ENCODE measurements around the gene NOS1AP. TPM values are rescaled to one million over a fixed set of nuclear protein-coding genes. Genes with fewer than 3 reads are reported as not detected.

The NOS1AP gene
- total and polyA plus RNA-seq, 9 of the 15 experiments (the other 6 are each of a cell fraction or from before 2014, with no cell fraction given) = 0.07 to 1.5 (median 0.22) TPM

GRCh38 chr1:162281426-162281825, 211.9 kb downstream of the NOS1AP start:
- Histone ChIP-seq H3K4me2 (ENCODE audit: insufficient read depth, low read length) (no peak overlapping the region), H3K9ac (ENCODE audit: insufficient read depth in 1 of 2, low read depth in 2 of 2, low read length in 2 of 2) (no peak overlapping the region), H3K9me1 (ENCODE audit: control insufficient read depth, insufficient read depth, low read length) (no peaks in the 10 kb centered on the region), H3K9me3 (replicated peaks; ENCODE audit: control insufficient read depth, insufficient read depth, low read depth, low read length) (no peaks in the 10 kb centered on the region), H3K27me3 (ENCODE audit: control insufficient read depth in 2 of 2, insufficient read depth in 2 of 2, low read length in 2 of 2) (peaks cover 2 to 11% of the 10 kb centered on the region in 2 experiments; a peak in 1 of 5 replicates), H3K4me3 (no peak overlapping the region), H3K36me3 (ENCODE audit: control insufficient read depth, insufficient read depth, low read length) (no peaks in the 10 kb centered on the region), H3K27ac (ENCODE audit: extremely low read depth, low read depth, low read length) (no peak overlapping the region), H4K20me1 (replicated peaks; ENCODE audit: control insufficient read depth, insufficient read depth, low read length) (no peaks in the 10 kb centered on the region), H2AFZ (ENCODE audit: low read depth, low read length) (no peak overlapping the region), H3K4me1 (replicated peaks in 1 of 2; ENCODE audit: control insufficient read depth in 2 of 2, insufficient read depth in 2 of 2, low read length in 2 of 2) (peaks cover 3 to 18% of the 10 kb centered on the region in 2 experiments; a peak in 4 of 5 replicates), H3K79me2 (ENCODE audit: control insufficient read depth, insufficient read depth, low read length) (no peaks in the 10 kb centered on the region)
- ATAC-seq = no peak
- FAIRE-seq = no peak
- DNase-seq (ENCODE audit: extremely low read depth in 1 of 4, low spot score in 3 of 4) = no peak
- 4% methylated on average over 3 of the region's 3 CpGs for WGBS (ENCODE audit: insufficient coverage, low coverage, missing lambda C conversion rate)
- no TSS peak for BruUV-seq (replicated peaks)
- in situ Hi-C loops (cut with MboI) (no loop called here), intact Hi-C loops (cut with micrococcal nuclease) (no loop called here)
- TF ChIP-seq BRF1 (IDR thresholded peaks at IDR 0.05; ENCODE audit: borderline replicate concordance, extremely low read depth, insufficient read length) (no peak), BRF2 (IDR thresholded peaks at IDR 0.05; ENCODE audit: borderline replicate concordance, insufficient read depth, insufficient read length) (no peak), SMARCA4 (IDR thresholded peaks at IDR 0.05) (no peak), TBL1XR1 (IDR thresholded peaks at IDR 0.05; ENCODE audit: low read length in 2 of 2) (no peak), ZBTB26 (CRISPR knock-in tag; IDR thresholded peaks at IDR 0.05) (no peak), HMG20A (CRISPR knock-in tag; conservative IDR thresholded peaks at IDR 0.05) (no peak), POU5F1 (IDR thresholded peaks at IDR 0.05; ENCODE audit: borderline replicate concordance, low read depth, low read length, partially characterized antibody) (no peak), BCOR (IDR thresholded peaks at IDR 0.05) (no peak), ZNF143 (CRISPR knock-in tag; IDR thresholded peaks at IDR 0.05) (no peak), RNF2 (IDR thresholded peaks at IDR 0.05) (no peak), FOXJ3 (CRISPR knock-in tag; IDR thresholded peaks at IDR 0.05) (no peak), ZNF431 (CRISPR knock-in tag; IDR thresholded peaks at IDR 0.05) (no peak)
- TF ChIP-seq, protein P1, sequence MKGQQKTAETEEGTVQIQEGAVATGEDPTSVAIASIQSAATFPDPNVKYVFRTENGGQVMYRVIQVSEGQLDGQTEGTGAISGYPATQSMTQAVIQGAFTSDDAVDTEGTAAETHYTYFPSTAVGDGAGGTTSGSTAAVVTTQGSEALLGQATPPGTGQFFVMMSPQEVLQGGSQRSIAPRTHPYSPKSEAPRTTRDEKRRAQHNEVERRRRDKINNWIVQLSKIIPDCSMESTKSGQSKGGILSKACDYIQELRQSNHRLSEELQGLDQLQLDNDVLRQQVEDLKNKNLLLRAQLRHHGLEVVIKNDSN (CRISPR knock-in tag; IDR thresholded peaks at IDR 0.05) = no peak
- TF ChIP-seq, protein P2, sequence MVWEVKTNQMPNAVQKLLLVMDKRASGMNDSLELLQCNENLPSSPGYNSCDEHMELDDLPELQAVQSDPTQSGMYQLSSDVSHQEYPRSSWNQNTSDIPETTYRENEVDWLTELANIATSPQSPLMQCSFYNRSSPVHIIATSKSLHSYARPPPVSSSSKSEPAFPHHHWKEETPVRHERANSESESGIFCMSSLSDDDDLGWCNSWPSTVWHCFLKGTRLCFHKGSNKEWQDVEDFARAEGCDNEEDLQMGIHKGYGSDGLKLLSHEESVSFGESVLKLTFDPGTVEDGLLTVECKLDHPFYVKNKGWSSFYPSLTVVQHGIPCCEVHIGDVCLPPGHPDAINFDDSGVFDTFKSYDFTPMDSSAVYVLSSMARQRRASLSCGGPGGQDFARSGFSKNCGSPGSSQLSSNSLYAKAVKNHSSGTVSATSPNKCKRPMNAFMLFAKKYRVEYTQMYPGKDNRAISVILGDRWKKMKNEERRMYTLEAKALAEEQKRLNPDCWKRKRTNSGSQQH (CRISPR knock-in tag; IDR thresholded peaks at IDR 0.05) = no peak
- ChIA-PET CTCF (ENCODE audit: low intra/inter-chr PET ratio) (no interaction called here), POLR2A (no interaction called here)
